Measurements from ENCODE around the gene GRAMD1B.

GRAMD1B gene

DNA sequence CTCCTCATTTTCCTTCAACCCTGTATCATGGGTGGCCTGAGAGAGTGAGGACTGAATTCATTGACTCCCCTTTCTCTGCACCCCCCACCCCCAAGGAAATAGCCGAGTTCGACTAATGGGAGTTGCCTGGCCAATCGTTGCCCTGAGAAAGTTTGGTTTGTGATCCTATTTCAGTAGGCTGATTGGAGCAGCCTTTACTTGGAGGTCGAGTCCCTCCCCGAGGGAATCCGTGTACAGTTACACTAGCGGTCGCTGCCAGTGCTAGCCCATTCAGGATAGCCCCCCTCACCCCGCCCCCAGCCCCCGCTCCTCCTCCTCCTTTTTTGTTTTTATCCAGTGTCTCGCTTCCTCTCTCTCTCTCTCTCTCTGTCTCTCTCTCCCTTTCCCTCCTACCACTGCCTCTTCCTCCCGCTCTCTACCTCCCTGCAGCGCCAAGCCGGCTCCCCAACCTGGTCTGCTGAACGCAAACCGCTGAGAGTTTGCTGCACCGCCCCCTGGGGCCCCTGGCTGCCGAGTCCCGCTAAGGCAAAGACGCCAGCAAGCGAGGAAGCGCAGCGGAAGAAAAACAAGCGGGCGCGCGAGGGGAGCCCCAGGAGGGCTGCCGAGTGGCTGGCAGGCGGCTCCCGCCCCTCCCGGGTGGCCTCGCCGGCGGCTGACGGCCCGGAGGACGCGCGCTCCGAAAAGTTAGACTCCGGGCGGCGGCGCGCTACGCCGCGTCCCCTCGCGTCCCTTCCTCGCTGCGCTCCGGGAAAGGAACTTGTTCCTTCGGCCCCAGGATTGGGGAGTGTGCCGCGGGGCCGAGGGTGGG lies at the start of gene GRAMD1B:
Gene GRAMD1B, plus strand, starts transcription at position 357 of the 808 bp plus-strand sequence. CDS start 524 bp downstream, outside the sequence.
- DNase-seq (ENCODE audit: low spot score): peak; percentile 85

DNA sequence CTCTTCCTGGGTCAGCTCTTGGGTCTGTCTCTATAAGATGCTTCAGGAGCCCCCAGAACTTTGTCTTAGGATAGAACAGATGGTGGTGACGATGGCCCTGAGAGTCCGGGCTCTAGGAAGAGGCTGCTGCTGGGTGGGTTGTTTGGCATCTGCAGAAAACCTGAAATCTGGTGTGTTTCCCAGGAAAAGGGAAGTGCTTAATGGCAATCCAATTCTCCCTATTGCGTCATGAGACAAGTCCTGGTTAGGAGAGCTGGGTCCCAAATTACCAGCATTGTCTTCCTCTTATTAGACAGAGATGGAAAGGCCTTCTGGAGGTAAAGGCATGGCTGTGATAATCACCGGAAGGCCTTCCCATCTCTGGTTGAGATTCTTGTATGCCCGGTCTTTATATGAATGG lies 48.9 kb upstream of the GRAMD1B start:
- no peak for DNase-seq (ENCODE audit: low spot score)

GRCh38 chr11:123381817-123382554 lies 48.1 kb upstream of the GRAMD1B start:
- no peak for DNase-seq (ENCODE audit: low spot score)

GRCh38 chr11:123382555-123383074 lies 47.5 kb upstream of the GRAMD1B start:
- DNase-seq (ENCODE audit: low spot score): no peak

- no peak for DNase-seq (ENCODE audit: low spot score)
Measured at GRCh38 chr11:123384116-123384515, 46.0 kb upstream of the GRAMD1B start.

- no peak for DNase-seq (ENCODE audit: low spot score)
Measured at GRCh38 chr11:123386796-123387510, 43.1 kb upstream of the GRAMD1B start.

- no peak for DNase-seq (ENCODE audit: low spot score)
Measured at GRCh38 chr11:123388640-123389039, 41.4 kb upstream of the GRAMD1B start.

- DNase-seq (ENCODE audit: low spot score): no peak
Measured at GRCh38 chr11:123390146-123390545, 39.9 kb upstream of the GRAMD1B start.

DNA sequence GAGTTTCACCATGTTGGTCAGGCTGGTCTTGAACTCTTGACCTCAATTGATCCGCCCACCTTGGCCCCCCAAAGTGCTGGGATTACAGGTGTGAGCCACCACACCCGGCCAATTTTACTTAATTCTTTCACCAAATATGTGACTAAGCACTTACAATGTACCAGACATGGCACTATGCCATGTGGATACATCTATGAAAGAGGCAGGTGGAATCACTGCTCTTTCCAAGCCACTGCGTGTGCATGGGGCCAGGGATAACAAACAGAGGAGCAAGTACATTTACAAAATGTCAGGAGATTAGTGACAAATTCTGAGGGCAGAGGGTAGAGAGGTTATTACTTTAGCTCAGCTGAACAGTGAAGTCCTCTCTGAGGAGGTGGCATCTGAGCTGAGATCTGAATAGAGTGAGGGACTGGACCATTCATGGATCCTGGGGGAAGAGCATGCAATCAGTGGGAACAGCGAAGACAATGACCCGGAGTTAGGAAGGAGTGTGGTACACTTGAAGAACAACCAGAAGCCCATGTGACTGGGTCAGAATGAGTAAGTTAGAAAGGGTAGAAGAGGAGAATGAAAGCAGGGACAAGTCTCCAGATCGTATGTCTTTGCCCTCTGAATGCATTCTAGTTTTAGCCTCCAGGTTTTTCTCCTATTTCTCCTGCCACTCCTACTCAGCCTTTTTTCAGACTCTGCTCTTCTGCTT lies 38.3 kb upstream of the GRAMD1B start:
- DNase-seq (ENCODE audit: low spot score): no peak

DNA sequence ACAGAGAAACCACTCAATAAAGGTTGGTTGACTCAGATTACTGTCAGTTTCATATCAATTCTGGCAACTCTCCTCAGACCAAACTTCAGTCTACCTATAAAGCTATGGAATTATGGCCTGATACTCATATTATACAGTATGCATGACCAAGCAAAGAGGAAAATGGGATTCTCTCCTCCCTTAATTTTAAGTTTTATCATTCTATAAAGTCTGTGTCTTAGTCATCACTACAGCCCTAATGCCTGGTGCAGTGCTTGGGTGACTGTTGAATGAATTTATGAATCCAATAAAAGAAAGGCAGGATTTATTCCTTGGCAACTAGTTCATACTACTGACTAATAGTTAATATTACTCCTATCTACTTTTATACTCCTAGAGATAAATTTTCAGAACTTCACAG lies 37.6 kb upstream of the GRAMD1B start:
- no peak for DNase-seq (ENCODE audit: low spot score)

DNA sequence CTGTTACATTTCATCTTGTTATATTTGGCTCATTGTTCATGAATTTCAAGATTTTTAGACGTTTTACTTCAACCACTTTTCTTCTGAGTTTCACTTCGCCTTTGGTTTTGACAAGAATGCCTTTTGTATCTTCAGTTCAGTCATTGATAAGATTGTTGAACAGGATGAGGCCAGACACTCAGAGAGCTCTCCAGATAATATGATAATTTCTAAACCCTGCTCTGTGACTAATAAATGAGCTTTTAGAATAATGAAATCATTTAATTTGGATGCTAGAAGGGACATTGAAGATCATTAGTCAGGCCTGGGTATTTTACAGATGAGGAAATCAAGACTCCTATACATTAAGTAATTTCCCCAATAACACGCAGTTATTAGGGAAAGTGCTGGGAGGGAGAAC lies 37.2 kb upstream of the GRAMD1B start:
- no peak for DNase-seq (ENCODE audit: low spot score)

DNA sequence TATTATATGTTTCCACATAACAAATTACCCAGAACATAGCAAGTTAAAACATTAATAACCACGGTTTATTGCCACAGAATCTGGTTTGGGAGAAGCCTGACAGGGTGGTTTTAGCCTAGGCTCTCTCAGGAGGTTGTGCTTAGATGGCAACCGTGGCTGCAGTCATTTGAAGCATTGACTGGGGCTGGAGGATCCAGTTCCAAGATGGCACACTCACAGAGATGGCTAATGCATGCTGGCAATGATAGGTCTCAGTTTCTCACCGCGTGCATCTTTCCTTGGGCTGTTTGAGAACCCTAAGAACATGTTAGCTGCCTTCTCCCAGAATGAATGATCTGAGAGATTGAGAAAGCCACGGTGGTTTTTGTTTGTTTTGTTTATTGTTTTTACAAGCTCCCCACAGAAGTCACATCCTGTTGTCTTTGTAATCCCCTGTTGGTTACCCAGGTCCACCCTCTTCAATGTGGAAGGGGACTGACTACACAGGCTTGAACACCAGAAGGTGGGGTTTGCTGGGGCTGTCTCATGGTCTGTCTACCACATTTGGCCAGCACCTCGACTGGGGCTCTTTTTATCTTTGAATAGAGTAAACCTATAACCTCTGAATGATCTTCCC lies 36.6 kb upstream of the GRAMD1B start:
- DNase-seq (ENCODE audit: low spot score): no peak

DNA sequence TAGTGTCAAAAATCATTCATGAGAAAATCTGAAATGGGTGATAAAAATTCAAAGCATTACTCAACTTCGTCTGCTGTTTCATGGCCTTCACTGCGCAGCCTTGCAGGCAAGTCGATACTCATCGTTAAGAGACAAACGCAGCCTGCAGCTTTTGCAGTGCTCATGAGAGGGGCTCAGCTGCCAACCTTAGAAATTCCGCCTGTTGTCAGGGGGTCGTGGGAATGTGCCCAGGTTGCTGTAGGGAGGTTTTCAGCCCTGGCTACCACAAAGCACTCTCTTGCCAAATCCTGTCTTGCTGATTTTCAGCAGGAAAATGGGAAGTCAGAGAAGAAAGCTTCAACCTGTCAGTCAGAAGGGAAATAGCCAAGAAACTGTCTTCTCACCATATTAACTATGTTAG lies 25.4 kb upstream of the GRAMD1B start:
- DNase-seq (ENCODE audit: low spot score): no peak

GRCh38 chr11:123405123-123405592 lies 24.9 kb upstream of the GRAMD1B start:
- DNase-seq (ENCODE audit: low spot score): peak; percentile 24

DNA sequence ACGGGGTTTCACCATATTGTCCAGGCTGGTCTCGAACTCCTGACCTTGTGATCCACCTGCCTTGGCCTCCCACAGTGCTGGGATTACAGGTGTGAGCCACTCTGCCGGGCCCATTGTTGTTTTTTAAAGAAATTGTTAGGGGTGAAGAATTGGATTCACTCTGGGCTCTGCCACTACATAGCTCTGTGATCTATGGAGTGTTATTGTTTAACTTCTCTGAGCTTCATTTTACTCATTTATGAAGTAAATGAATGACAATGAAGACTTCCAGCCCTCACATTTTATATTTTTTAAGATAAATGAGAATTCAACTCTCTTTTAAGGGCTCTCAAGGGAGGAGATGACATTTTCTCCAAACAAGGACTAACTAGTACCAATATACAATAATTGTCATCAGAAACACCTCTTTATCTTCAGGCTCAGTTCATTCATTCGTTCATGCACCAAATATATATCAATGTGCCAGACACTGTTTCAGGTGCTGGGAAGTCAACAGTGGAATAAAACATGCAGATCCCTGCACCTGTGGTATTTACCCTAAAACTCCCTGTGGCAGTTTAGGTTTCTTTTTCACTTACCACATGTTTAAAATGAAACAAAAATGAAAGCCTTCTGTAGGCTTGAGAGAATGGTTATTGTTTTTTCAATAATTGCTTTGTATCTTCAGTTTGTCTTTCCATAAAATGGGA lies 23.5 kb upstream of the GRAMD1B start:
- no peak for DNase-seq (ENCODE audit: low spot score)

DNA sequence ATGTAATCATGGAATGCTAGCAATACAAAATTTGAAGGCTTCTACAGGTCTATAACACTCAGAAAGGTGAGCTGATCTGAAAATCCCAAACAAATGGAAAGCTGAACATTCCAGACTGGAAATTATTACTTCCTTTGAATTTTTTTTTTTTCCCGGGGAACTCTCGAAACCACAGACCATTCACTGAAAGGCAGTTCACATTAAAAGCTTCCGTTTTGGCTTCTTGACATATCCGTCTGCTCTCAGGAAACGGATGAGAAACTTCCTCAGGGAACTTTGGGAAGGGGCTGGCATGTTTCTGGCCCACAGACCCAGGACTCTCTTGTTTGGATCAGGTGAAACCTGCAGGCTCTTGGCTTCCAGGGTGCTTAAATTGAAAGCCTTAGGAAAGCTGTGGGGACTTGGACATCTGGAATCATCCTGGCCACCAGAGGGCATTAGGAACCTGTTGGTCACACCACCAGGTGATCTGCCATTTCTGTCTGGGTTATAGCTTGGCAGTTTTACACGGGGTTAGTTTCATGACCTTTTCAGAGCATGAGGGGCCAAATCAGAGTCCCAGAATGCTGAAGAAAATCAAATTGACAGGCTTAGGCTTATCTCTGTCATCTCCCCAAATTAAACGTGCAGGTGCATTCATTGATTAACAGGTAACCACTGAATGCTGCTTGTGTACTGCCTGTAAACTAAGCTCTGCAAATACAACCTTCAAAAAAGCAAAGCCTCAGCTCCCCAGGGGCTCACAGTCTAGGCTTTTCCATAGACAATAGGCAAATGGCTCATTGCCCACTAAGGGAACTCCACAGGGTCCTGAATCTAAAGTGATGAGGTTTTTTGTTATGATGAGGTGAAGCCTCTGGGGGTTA lies 22.7 kb upstream of the GRAMD1B start:
- DNase-seq (ENCODE audit: low spot score): peak; percentile 65

- no peak for DNase-seq (ENCODE audit: low spot score)
Measured at GRCh38 chr11:123407996-123408597, 22.0 kb upstream of the GRAMD1B start.

- no peak for DNase-seq (ENCODE audit: low spot score)
Measured at GRCh38 chr11:123408619-123409455, 21.2 kb upstream of the GRAMD1B start.

All from iPS-NIHi11 (cell line).